HepG2 (cell line): ENCODE results near the gene CDSN. TPM values are rescaled to one million over a fixed set of nuclear protein-coding genes. Genes with fewer than 3 reads are reported as not detected.

Source experiments
- ATAC-seq: fragments of 200-7000 bp; cut with Tn5 transposase; 3 replicates; pipeline ENCODE4 v1.9.1; 2020; ENCODE audit warnings: mild to moderate bottlenecking, moderate library complexity
- BruUV-seq: library from RNA; stranded (reverse); fragments of 400-500 nt; replicated peaks from 2 replicates; lab custom pipeline; 2021; lab: Mats Ljungman, UMichigan
- CTCF ChIA-PET: fragments of 300-600 bp; formaldehyde crosslinking; extraction: SDS; loops from one replicate; lab custom pipeline; 2021; ENCODE audit warnings: low total read pairs, inconsistent platforms, low intra/inter-chr PET ratio; lab: Yijun Ruan, JAX
- POLR2A ChIA-PET: fragments of 350-600 bp; sonication (Branson Sonifier 250); formaldehyde crosslinking; loops from one replicate; lab custom pipeline; 2020; ENCODE audit warnings: antibody characterized with exemption, inconsistent platforms; lab: Yijun Ruan, JAX
- DNase-seq: peaks from one replicate; pipeline ENCODE4 v3.0.0-alpha.2; 2015; ENCODE audit warnings: low spot score
- FAIRE-seq: peaks from 3 replicates; lab custom pipeline; 2011; peaks lifted over from hg19 to GRCh38; lab: Jason Lieb, UNC
- H2AFZ ChIP-seq: one replicate; pipeline ENCODE4 v1.6.1; 2011; ENCODE audit warnings: low read length, inconsistent platforms
- H3K27ac ChIP-seq: fragments of 300-600 bp; 3 replicates; pipeline ENCODE4 v1.8.0; 2011; ENCODE audit warnings: mixed run types, mild to moderate bottlenecking, mixed read lengths, low read length, inconsistent platforms; ENCODE audit not compliant: insufficient read depth; ENCODE audit errors: extremely low read length
- H3K27me3 ChIP-seq, 2 experiments: fragments of 200-600 bp in 1 of 2; 2 replicates in 1 of 2; 3 replicates in 1 of 2; pipeline versions ENCODE4 v1.6.0 to v1.8.0; 2011; ENCODE audit warnings: low read length in 2 of 2, mild to moderate bottlenecking in 2 of 2, moderate library complexity in 2 of 2, inconsistent platforms in 1 of 2; ENCODE audit not compliant: insufficient read depth in 2 of 2, control insufficient read depth in 1 of 2
- H3K36me3 ChIP-seq, 2 experiments: fragments of 200-600 bp in 1 of 2; replicated peaks in 1 of 2; 2 replicates in 1 of 2; 3 replicates in 1 of 2; pipeline versions ENCODE4 v1.5.1 to v1.8.0; 2011; ENCODE audit warnings: low read length in 2 of 2, inconsistent platforms in 1 of 2; ENCODE audit not compliant: insufficient read depth in 2 of 2, control insufficient read depth in 1 of 2
- H3K4me1 ChIP-seq: 2 replicates; pipeline ENCODE4 v1.5.1; 2012; ENCODE audit warnings: low read length, inconsistent platforms; ENCODE audit not compliant: insufficient read depth
- H3K4me2 ChIP-seq: 2 replicates; pipeline ENCODE4 v1.6.0; 2011; ENCODE audit warnings: low read depth, low read length, inconsistent platforms
- H3K4me3 ChIP-seq, 3 experiments: fragments of 200-600 bp in 1 of 3; sonication (generic), shearing (Covaris generic) in 1 of 3; replicated peaks in 1 of 3; 2 replicates each; pipeline ENCODE4 v1.5.1; 2011 to 2016; ENCODE audit warnings: low read length in 3 of 3, inconsistent platforms in 2 of 3, low read depth in 2 of 3, mild to moderate bottlenecking in 2 of 3, control low read depth in 1 of 3, mixed read lengths in 1 of 3; ENCODE audit not compliant: insufficient read depth in 1 of 3
- H3K79me2 ChIP-seq: one replicate; pipeline ENCODE4 v1.6.1; 2011; ENCODE audit warnings: low read length, inconsistent platforms; ENCODE audit not compliant: insufficient read depth
- H3K9ac ChIP-seq: 2 replicates; pipeline ENCODE4 v1.6.0; 2011; ENCODE audit warnings: mild to moderate bottlenecking, low read depth, low read length, inconsistent platforms; ENCODE audit not compliant: insufficient read depth
- H3K9me3 ChIP-seq: 2 replicates; pipeline ENCODE4 v1.5.1; 2012; ENCODE audit warnings: mild to moderate bottlenecking, low read length
- H4K20me1 ChIP-seq: 2 replicates; pipeline ENCODE4 v1.6.0; 2011; ENCODE audit warnings: inconsistent platforms, mild to moderate bottlenecking, low read length, moderate library complexity; ENCODE audit not compliant: insufficient read depth
- ARID3A ChIP-seq: IDR thresholded peaks from 2 replicates; pipeline ENCODE4 v1.6.1; 2012; ENCODE audit warnings: low read depth, low read length, improper control_type of control experiment
- ATF2 ChIP-seq: sonication (generic); formaldehyde crosslinking; IDR thresholded peaks from 2 replicates; pipeline ENCODE4 v1.4.0; 2020; ENCODE audit warnings: missing genetic modification reagents
- HNF4A ChIP-seq: sonication (generic); formaldehyde crosslinking; IDR thresholded peaks from 2 replicates; pipeline ENCODE4 v1.4.0; 2020; ENCODE audit warnings: missing genetic modification reagents
- IKZF5 ChIP-seq: IDR thresholded peaks from 2 replicates; pipeline ENCODE4 v1.6.1; 2018; ENCODE audit warnings: missing genetic modification reagents, mild to moderate bottlenecking, missing compliant biosample characterization
- MAFK ChIP-seq, 2 experiments: IDR thresholded peaks in 1 of 2; conservative IDR thresholded peaks in 1 of 2; 2 replicates each; pipeline ENCODE4 v1.6.1; 2011; ENCODE audit warnings: improper control_type of control experiment in 2 of 2, low read length in 2 of 2
- NCOR1 ChIP-seq: fragments of 200-600 bp; sonication (generic); IDR thresholded peaks from 2 replicates; pipeline ENCODE4 v1.7.0; 2017; ENCODE audit warnings: antibody characterized with exemption, low read length, borderline replicate concordance
- NFE2L2 ChIP-seq: fragments of 150-350 bp; IDR thresholded peaks from 2 replicates; pipeline ENCODE4 v1.6.1; 2014; ENCODE audit warnings: low read length
- PRDM4 ChIP-seq: sonication (generic); formaldehyde crosslinking; IDR thresholded peaks from 2 replicates; pipeline ENCODE4 v1.9.0; 2021; ENCODE audit warnings: missing genetic modification reagents, borderline replicate concordance
- RBM22 ChIP-seq: fragments of 200-400 bp; formaldehyde crosslinking; optimal IDR thresholded peaks from 2 replicates; pipeline ENCODE3; 2017; ENCODE audit warnings: mild to moderate bottlenecking, low read length, moderate library complexity
- SOX13 ChIP-seq, 3 experiments: fragments of 450-650 bp in 1 of 3; sonication (generic) in 1 of 3; formaldehyde crosslinking in 1 of 3; IDR thresholded peaks in 2 of 3; conservative IDR thresholded peaks in 1 of 3; 2 replicates each; pipeline versions ENCODE4 v1.5.0 to v1.6.1; 2016 to 2020; ENCODE audit warnings: antibody characterized with exemption in 1 of 3, mild to moderate bottlenecking in 1 of 3, missing compliant biosample characterization in 1 of 3, missing genetic modification reagents in 1 of 3, moderate library complexity in 1 of 3
- ZMYM3 ChIP-seq: sonication (generic); formaldehyde crosslinking; IDR thresholded peaks from 2 replicates; pipeline ENCODE4 v1.5.1; 2020; ENCODE audit warnings: mild to moderate bottlenecking, missing genetic modification reagents
- ZNF629 ChIP-seq: sonication (generic); formaldehyde crosslinking; conservative IDR thresholded peaks from 2 replicates; pipeline ENCODE4 v1.5.0; 2020; ENCODE audit warnings: missing genetic modification reagents
- ZNF773 ChIP-seq: sonication (generic); formaldehyde crosslinking; IDR thresholded peaks from 2 replicates; pipeline ENCODE4 v1.4.0; 2020; ENCODE audit warnings: missing genetic modification reagents, borderline replicate concordance
- ZSCAN5A ChIP-seq: sonication (generic); formaldehyde crosslinking; IDR thresholded peaks from 2 replicates; pipeline ENCODE4 v1.8.0; 2022; ENCODE audit warnings: mild to moderate bottlenecking, missing genetic modification reagents, borderline replicate concordance
- WGBS: methylation state at CpG from one replicate; pipeline ENCODE4 v1.1.6; 2017; ENCODE audit warnings: low lambda C conversion rate; 5-methylcytosine and 5-hydroxymethylcytosine counted together
- in situ Hi-C: cut with HindIII; loops from 2 replicates; pipeline ENCODE4 v1.10.0; 2017; ENCODE audit warnings: low pct_unique_long_range_greater_than_20kb; ENCODE audit not compliant: extremely low pct_ligation_motif_present
- intact Hi-C: fragments of 100-400 bp; cut with micrococcal nuclease; formaldehyde crosslinking; loops from one replicate; pipeline ENCODE4 v1.10.0; 2022; ENCODE audit not compliant: unreplicated experiment
- polyA plus RNA-seq, 8 experiments: library from polyadenylated mRNA; depleted of rRNA in 3 of 8; stranded (reverse) in 7 of 8; unstranded in 1 of 8; fragments of >200 nt; fragmentation: Illumina TruSeq in 4 of 8; extraction: Trizol in 4 of 8; gene quantifications; 2 replicates each; pipeline versions ENCODE4 v1.2.1 to v1.2.3, GENCODE V29; 2011 to 2016; ENCODE audit warnings: low read depth in 4 of 8, missing spikeins in 1 of 8, mixed read lengths in 1 of 8; ENCODE audit not compliant: insufficient read depth in 1 of 8
- total RNA-seq, 5 experiments: library from RNA; depleted of rRNA; stranded (reverse); fragments of >200 nt; fragmentation: Illumina TruSeq; extraction: Trizol; gene quantifications; 2 replicates each; pipeline ENCODE4 v1.2.3, GENCODE V29; 2016; ENCODE audit warnings: low read depth in 1 of 5

The CDSN gene
- total and polyA plus RNA-seq, 2 of the 13 experiments (the other 11 are each of a cell fraction or from before 2014, with no cell fraction given), result not detected

- H2AFZ ChIP-seq, result no peak overlapping the region
- no peaks in the 10 kb centered on the region for H3K36me3 ChIP-seq
- H3K4me2 ChIP-seq, result peak overlapping the region; percentile 39
- DNase-seq (peak; percentile 74), ATAC-seq (peak; percentile 46; the same call in 2 of the 3 replicates), FAIRE-seq (no peak)
- H3K9me3 ChIP-seq, result no peaks in the 10 kb centered on the region
- whole genome bisulfite sequencing, result 30% methylated on average over 12 of the region's 12 CpGs
- in situ Hi-C loops (loop anchor here (25.0 kb wide), 2 partner anchors 406 to 631 kb away; partner anchors contain the start of genes NRM and PPP1R18), intact Hi-C loops (no loop called here)
- no TSS peak for BruUV-seq
- H3K27me3 ChIP-seq, result no peaks in the 10 kb centered on the region
- no peak overlapping the region for H3K9ac ChIP-seq
- no peak overlapping the region for H3K27ac ChIP-seq
- no peak overlapping the region; a peak in 1 of 6 replicates for H3K4me3 ChIP-seq
- ChIA-PET POLR2A (interaction anchor here (1.3 kb wide), 1 partner anchor 9 kb away, joined by 3 read pairs; no protein-coding TSS in a partner anchor), CTCF (no interaction called here)
- H4K20me1 ChIP-seq, result no peaks in the 10 kb centered on the region
- H3K79me2 ChIP-seq, result no peaks in the 10 kb centered on the region
- H3K4me1 ChIP-seq, result peaks cover 56% of the 10 kb centered on the region
- TF ChIP-seq ZMYM3 (CRISPR knock-in tag) (0 out of 2 replicates have a peak, but pooled peaks have one; percentile 21), NFE2L2 (no peak), ATF2 (CRISPR knock-in tag) (no peak), PRDM4 (CRISPR knock-in tag) (no peak), IKZF5 (CRISPR knock-in tag) (no peak), MAFK (conservative IDR thresholded peaks at IDR 0.05 in 1 of 2, IDR thresholded peaks at IDR 0.05 in 1 of 2; ENCODE audit: low read length in 2 of 2) (no peak), ARID3A (peak; percentile 46; the same call in 1 of the 2 replicates), RBM22 (no peak), NCOR1 (peak; percentile 91), ZNF773 (CRISPR knock-in tag) (no peak), SOX13 (IDR thresholded peaks at IDR 0.05) (peak; percentile 72), SOX13 (CRISPR knock-in tag; conservative IDR thresholded peaks at IDR 0.05 in 1 of 2, IDR thresholded peaks at IDR 0.05 in 1 of 2) (peak in 1 of 2 experiments; percentile 94; a peak in 2 of 4 replicates), ZSCAN5A (CRISPR knock-in tag) (no peak), HNF4A (peak; percentile 62), ZNF629 (CRISPR knock-in tag) (peak; percentile 89)
These were observed 27.3 kb downstream of the CDSN start for GRCh38 chr6:31092769-31093505.
